Epithelial cell of proximal tubule (primary cell): ENCODE measurements around the gene ALDH3B2. TPM values are rescaled to one million over a fixed set of nuclear protein-coding genes. Genes with fewer than 3 reads are reported as not detected.
A peak's percentile ranks its signal among the peaks of the same experiment; 100 is the strongest.
"Not testable (repeated sequence)": the region's sequence is repeated elsewhere in the genome, so short reads cannot be mapped to it uniquely, and the experiment has no call there.

Experiments used
- DNase-seq: peaks from one replicate; pipeline ENCODE4 v3.0.0-alpha.2; 2011; ENCODE audit warnings: low read depth
- H3K4me3 ChIP-seq: 2 replicates; pipeline ENCODE4 v1.5.1; 2011; ENCODE audit warnings: low read depth, mild to moderate bottlenecking, low read length
- CTCF ChIP-seq: conservative IDR thresholded peaks from 2 replicates; pipeline ENCODE4 v1.5.1; 2012; ENCODE audit warnings: low read depth, mild to moderate bottlenecking, low read length
- total RNA-seq: library from RNA; depleted of rRNA; stranded (reverse); fragments of >200 nt; gene quantifications from 2 replicates; pipeline ENCODE4 v1.2.3, GENCODE V29; 2015

The ALDH3B2 gene
- 0.51 TPM in 1 of 2 replicates, not detected in the other for total RNA-seq

GRCh38 chr11:67674442-67674871 lies at the start of gene ALDH3B2:
Gene ALDH3B2 (minus strand): TSS chr11:67674623. CDS start chr11:67666935, 7,688 bp downstream.
- no peak for DNase-seq
- TF ChIP-seq CTCF: no peak
- no peak within 1 kb of the TSS for H3K4me3 ChIP-seq

- not testable (repeated sequence) for DNase-seq, H3K4me3 ChIP-seq
Observed at GRCh38 chr11:67723036-67723435, 48.6 kb upstream of the ALDH3B2 start.

GRCh38 chr11:67716226-67716625 lies 41.8 kb upstream of the ALDH3B2 start:
- DNase-seq, H3K4me3 ChIP-seq: not testable (repeated sequence)

- not testable (repeated sequence) for DNase-seq, H3K4me3 ChIP-seq
Observed at GRCh38 chr11:67715801-67716200, 41.4 kb upstream of the ALDH3B2 start.

GRCh38 chr11:67713892-67714509 lies 39.6 kb upstream of the ALDH3B2 start:
- not testable (repeated sequence) for DNase-seq, H3K4me3 ChIP-seq
- peak; percentile 25 for TF ChIP-seq CTCF

GRCh38 chr11:67711676-67712075 lies 37.3 kb upstream of the ALDH3B2 start:
- DNase-seq, H3K4me3 ChIP-seq: not testable (repeated sequence)

- not testable (repeated sequence) for DNase-seq, H3K4me3 ChIP-seq
Observed at GRCh38 chr11:67711212-67711611, 36.8 kb upstream of the ALDH3B2 start.

GRCh38 chr11:67709806-67710205 lies 35.4 kb upstream of the ALDH3B2 start:
- not testable (repeated sequence) for DNase-seq, H3K4me3 ChIP-seq

GRCh38 chr11:67705264-67705663 lies 30.8 kb upstream of the ALDH3B2 start:
- DNase-seq: no peak
- H3K4me3 ChIP-seq: no peak overlapping the region
- TF ChIP-seq CTCF: no peak

- no peak for DNase-seq
- no peak for TF ChIP-seq CTCF
Observed at GRCh38 chr11:67704524-67704923, 30.1 kb upstream of the ALDH3B2 start.

GRCh38 chr11:67703709-67704108 lies 29.3 kb upstream of the ALDH3B2 start:
- DNase-seq, H3K4me3 ChIP-seq: not testable (repeated sequence)

More at GRCh38 chr11:67704524-67704923, 30.1 kb upstream of the ALDH3B2 start:
- H3K4me3 ChIP-seq: no peak overlapping the region
